ENCODE measurements around the gene TMEM94. TPM values are rescaled to one million over a fixed set of nuclear protein-coding genes. Genes with fewer than 3 reads are reported as not detected.

Gene TMEM94
- total and polyA plus RNA-seq, 2 of the 8 experiments (the other 6 are each of a cell fraction or from before 2014, with no cell fraction given): 54.8 to 69.9 TPM

DNA sequence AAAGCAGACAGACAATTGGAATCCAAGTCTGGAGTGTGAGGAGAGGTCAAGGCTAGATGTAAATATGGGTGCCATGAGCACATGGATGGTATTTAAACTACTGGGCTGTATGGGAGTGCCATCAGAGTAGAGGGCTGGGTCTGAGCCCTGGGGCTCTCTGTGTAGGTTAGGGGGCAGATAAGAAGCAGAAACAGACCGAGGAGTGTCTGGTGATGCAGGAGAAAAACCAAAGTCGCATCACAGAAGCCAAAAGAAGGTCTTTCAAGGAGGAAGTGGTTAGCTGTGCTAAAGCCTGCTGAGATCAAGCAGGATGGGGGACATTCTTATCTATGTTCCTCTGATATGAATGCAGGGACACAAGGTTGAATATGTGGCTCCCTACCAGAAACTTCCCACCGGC is 61.8 kb downstream of the TMEM94 start:
- peaks cover 0 to 14% (median 8%) of the 10 kb centered on the region in 4 experiments; a peak in 6 of 7 replicates for H3K4me1 ChIP-seq (replicated peaks in 1 of 4; ENCODE audit: control insufficient read depth in 3 of 4, insufficient read depth in 4 of 4, low read length in 3 of 4)
- H2BK20ac ChIP-seq (ENCODE audit: low read length): no peak overlapping the region
- H3K23ac ChIP-seq (ENCODE audit: insufficient read length): no peak overlapping the region
- 94% methylated on average over 3 of the region's 3 CpGs; no CpG with 5 or more reads in 1 of the 2 experiments for WGBS, 2 experiments (ENCODE audit: extremely low coverage in 1 of 2, insufficient coverage in 1 of 2, insufficient read length in 1 of 2, insufficient replicate concordance in 2 of 2, low coverage in 1 of 2, low lambda C conversion rate in 2 of 2, missing lambda C conversion rate in 1 of 2)
- H3K14ac ChIP-seq (ENCODE audit: insufficient read length): no peak overlapping the region
- H3K9ac ChIP-seq (replicated peaks in 1 of 4; ENCODE audit: extremely low read depth in 1 of 4, low read depth in 3 of 4, low read length in 3 of 4): no peak overlapping the region
- no peak overlapping the region for H3K27ac ChIP-seq (ENCODE audit: low read depth, low read length)
- no peak overlapping the region; a peak in 1 of 4 replicates for H3K4me2 ChIP-seq (ENCODE audit: insufficient read depth in 1 of 2, low read depth in 2 of 2, low read length in 2 of 2)
- H3K27me3 ChIP-seq (replicated peaks in 1 of 4; ENCODE audit: control insufficient read depth in 3 of 4, extremely low read depth in 1 of 4, insufficient read depth in 3 of 4, low read length in 3 of 4): no peaks in the 10 kb centered on the region
- no peak overlapping the region for H3K4ac ChIP-seq (replicated peaks; ENCODE audit: insufficient read length, low read depth, low read length)
- no peak overlapping the region for H4K91ac ChIP-seq (replicated peaks; ENCODE audit: insufficient read length, low read length)
- peaks cover 0 to 25% (median 8%) of the 10 kb centered on the region in 4 experiments; a peak in 5 of 8 replicates for H3K36me3 ChIP-seq (ENCODE audit: control insufficient read depth in 2 of 4, insufficient read depth in 4 of 4, low read length in 3 of 4)
- no peak overlapping the region for H2BK120ac ChIP-seq (replicated peaks; ENCODE audit: low read depth, low read length)
- no peak overlapping the region for H3K56ac ChIP-seq (replicated peaks; ENCODE audit: insufficient read length, low read depth, low read length)
- TF ChIP-seq CTBP2 (IDR thresholded peaks at IDR 0.05; ENCODE audit: borderline replicate concordance, insufficient read depth, insufficient read length, low read length): no peak
- ChIA-PET CTCF (ENCODE audit: partially characterized antibody) (interaction anchor here (0.9 to 3.5 kb wide), 22 partner anchors 9 to 202 kb away, joined by 3 to 18 read pairs (median 6); partner anchors contain the start of gene SMIM5), POLR2A (ENCODE audit: partially characterized antibody) (interaction anchor here (0.8 to 2.5 kb wide), 3 partner anchors 7 to 257 kb away, joined by 3 to 23 read pairs (median 3); partner anchors contain the start of gene LLGL2)
- FAIRE-seq (no peak), DNase-seq (ENCODE audit: low read depth in 1 of 2, low spot score in 2 of 2) (no peak)
- H2BK15ac ChIP-seq (ENCODE audit: low read length): no peak overlapping the region
- H4K20me1 ChIP-seq (replicated peaks in 1 of 2; ENCODE audit: control insufficient read depth in 1 of 2, insufficient read depth in 2 of 2, low read length in 2 of 2): peaks cover 2 to 26% of the 10 kb centered on the region in 2 experiments
- H3K9me3 ChIP-seq (ENCODE audit: insufficient read depth in 2 of 2, low read depth in 1 of 2, low read length in 1 of 2): no peaks in the 10 kb centered on the region
- H2AFZ ChIP-seq (ENCODE audit: low read length): no peak overlapping the region
- H2AK5ac ChIP-seq (ENCODE audit: low read depth, low read length): no peak overlapping the region
- peaks cover 0 to 13% of the 10 kb centered on the region in 2 experiments; a peak in 1 of 4 replicates for H3K79me2 ChIP-seq (ENCODE audit: control insufficient read depth in 1 of 2, insufficient read depth in 2 of 2, low read length in 2 of 2)
- H2BK5ac ChIP-seq (ENCODE audit: low read depth, low read length): no peak overlapping the region
- peaks cover 18% of the 10 kb centered on the region for H3K23me2 ChIP-seq (ENCODE audit: low read depth, low read length)
- H3K4me3 ChIP-seq (ENCODE audit: extremely low read depth in 1 of 4, insufficient read depth in 2 of 4, low read depth in 3 of 4, low read length in 4 of 4): no peak overlapping the region
- peaks cover 3% of the 10 kb centered on the region for H3K79me1 ChIP-seq (ENCODE audit: low read depth, low read length)
- no peak overlapping the region for H3K18ac ChIP-seq (ENCODE audit: extremely low read depth, low read length)
- H2BK12ac ChIP-seq (ENCODE audit: low read depth, low read length): no peak overlapping the region
- H4K5ac ChIP-seq (ENCODE audit: insufficient read length, low read depth, low read length): no peak overlapping the region
- no peak overlapping the region for H4K8ac ChIP-seq (ENCODE audit: extremely low read depth, insufficient read depth, low read length)

All from H1 (cell line).